Measurements from ENCODE around the gene GPR183.

The GPR183 gene

DNA sequence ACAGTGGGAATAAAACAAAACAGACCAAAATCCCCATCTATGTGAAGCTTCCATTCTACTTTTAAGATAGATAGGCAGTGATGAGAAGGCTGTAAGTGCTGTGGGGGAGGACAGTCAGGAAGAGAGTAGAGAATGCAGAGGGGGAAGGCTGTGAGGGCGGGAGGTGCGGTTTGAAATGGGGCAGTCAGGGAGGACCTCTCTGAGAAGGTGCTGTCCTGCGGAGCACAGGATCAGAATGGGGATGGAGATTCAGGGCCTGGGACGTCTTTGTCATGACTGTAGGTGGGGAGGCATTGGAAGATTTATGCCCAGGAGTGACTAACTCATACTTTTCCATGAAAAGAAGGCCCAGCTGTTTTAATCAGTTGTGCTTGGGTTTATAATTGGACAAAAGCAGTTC is 3.9 kb upstream of the GPR183 start:
- DNase-seq, result no peak

DNA sequence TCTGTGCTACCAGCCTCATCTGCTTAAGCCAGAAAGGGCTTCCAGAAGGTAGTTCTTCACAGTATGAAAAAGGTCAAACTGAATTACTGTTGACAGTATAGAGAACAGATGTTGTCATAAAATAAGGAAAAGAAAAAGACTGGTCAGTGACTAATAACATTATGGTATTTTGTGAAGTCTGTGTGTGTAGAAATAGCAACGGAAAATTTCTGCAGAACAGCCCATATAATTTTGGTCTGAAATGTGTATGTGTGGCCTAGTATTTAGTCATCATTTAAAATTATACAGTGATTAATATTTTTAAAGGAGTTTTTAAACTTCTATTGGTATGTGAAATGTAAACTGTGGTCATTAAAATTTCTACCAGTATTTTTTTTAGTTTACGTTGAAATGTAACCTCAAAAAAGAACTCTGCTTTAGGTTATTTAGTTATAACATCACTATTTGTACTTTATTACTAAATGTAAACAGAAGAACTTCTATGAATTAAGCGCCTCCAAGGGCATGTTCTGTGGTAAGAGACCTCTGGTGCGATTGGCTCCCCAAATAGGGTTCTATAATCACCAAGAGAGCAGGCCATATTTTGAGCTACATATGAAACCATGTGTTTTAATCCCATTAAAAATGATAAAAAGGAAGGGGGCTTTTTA is 3.3 kb upstream of the GPR183 start:
- no peak for DNase-seq

DNA sequence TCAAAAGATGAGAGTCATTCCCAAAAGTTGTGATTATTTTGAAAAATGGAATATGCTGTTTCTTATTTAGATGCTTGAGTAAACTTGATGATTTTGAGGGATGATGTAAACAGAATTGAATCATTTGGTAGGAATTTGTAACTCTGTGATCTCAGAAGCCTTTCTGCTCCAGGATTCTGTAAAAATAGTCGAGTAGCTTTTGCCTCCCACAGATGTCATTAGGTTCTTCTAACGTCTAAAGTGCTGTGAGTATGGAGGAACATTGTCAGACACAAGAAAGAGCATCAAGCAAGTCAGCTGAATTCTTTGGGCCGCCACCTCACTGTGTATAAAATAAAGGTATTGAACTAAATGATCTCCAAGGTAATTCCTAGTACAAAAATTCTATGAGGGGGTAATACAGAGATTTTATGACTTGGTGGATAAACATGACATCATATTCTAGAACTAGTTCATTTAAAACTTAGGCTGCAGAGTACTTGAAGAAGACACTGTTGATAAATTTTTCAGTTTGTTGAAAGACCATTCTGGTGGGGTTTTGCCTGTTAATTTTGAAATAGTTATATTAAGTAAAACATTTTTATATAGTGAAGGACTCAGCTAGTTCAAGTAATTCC is 1.4 kb upstream of the GPR183 start:
- DNase-seq, result no peak

DNA sequence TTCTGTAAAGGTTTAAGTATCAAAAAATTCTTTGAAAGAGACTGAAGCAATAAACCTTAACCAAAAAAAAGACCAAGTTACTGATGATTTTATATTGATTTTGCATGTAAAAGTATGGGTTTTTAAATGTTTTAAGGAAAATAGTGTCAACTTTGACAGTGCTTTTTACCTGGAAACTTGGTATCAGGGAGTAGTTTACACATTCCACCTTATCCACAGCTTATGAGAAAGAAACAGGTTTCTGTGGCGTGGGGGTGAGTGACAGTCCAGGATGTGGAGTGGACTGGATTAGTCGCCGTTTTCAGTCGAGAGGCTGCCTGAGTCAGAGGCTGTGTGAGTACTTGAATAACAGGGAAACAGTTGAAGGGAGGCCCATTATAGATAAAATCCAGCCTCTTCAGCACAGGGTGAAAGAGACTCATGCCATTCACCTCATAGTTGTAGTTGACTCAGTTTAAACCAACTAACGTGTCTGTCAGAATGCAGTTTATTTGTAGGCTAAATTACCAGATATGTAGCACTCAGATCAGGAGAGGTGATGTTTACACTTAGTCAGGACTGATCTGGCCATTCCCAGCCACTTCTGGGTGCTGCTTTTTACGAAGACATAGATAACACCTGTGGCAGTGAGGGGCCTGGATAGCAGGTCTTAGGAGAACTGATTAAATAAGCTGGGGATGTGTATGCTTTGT is 595 bp upstream of the GPR183 start:
- DNase-seq, result peak; percentile 82

DNA sequence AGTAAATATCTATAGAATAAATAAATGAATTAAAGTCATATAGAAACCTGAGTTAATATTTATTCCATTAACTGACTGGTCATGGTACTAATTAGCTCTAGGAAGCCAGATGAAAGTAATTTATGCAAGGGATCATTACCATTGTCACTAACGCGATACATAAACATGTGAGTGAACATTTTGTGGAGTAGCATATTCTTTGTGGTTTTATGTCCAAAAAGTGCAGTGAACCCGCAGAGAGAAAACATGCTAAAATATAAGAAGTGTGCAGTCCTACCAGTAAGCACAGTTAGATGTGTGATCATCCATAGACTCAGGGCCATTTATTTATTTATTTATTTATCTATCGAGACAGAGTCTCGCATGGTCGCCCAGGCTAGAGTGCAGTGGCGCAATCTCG is 1.6 kb downstream of the GPR183 start:
- DNase-seq, result no peak

DNA sequence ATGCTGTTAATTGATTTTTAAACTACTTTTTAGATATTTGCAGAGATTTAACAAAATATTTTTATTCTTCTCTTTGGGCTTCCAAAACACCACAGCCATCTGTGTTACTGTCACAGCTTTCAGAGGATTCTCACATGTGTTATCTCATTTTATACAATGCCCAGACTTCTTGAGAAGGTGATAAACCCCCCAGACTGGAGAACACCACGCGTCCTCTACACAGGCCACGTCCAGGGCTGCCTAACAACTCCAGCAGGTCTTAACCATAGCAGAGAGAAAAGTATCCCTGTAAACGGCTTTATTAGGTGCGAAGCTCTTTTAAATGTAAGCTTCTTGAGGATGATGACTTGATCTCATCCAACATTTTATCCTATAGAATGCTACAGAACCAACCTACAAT is 2.0 kb downstream of the GPR183 start:
- no peak for DNase-seq

DNA sequence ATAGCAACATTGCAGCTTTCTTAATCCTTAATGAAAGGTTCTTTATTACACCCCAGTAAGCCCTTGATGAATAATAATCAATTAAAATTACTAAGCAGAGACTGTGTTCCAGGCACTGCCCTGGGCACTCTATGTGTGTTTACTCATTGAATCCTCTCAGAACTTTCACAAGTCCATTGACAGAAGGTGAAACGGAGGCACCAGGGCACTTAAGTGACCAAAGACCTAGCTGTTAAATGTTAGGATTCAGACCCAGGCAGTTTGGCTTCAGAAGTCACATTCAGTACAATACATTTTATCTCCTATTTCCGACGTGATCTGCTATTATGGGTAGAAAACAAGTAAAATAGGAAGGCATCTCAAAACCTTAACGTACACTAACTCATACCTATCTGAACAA is 2.7 kb downstream of the GPR183 start:
- no peak for DNase-seq

DNA sequence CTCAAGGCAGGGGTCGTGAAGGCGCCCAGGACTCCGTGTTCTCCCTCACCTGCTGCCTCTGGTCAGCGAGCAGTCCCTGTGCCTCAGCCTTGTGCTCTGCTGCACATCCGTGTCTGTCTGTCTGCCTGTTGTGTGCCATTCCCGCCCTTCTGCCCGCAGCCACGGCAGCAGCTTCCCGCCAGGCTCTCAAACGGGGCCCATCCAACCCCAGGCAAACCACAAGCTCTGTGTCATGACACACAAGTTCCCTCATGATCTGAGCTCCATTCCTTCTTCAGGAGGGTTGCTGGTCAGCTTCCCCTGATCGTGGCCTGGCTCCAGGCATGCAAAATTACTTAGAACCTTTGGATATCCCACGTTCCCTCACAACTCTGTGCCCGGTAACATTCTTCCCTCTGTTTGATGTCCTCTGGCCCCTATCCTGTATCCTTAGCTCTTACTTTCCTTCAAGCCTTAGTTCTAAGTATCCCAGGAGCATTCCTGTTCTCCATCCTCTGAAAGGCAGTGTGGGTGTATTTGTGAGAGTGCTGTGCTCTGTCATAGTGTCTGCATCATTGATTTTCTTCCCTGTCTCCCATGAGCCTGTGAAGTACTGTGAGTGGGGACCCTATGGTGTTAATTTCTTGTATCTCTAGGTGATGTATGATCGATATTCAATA is 3.2 kb downstream of the GPR183 start:
- peak; percentile 54 for DNase-seq

DNA sequence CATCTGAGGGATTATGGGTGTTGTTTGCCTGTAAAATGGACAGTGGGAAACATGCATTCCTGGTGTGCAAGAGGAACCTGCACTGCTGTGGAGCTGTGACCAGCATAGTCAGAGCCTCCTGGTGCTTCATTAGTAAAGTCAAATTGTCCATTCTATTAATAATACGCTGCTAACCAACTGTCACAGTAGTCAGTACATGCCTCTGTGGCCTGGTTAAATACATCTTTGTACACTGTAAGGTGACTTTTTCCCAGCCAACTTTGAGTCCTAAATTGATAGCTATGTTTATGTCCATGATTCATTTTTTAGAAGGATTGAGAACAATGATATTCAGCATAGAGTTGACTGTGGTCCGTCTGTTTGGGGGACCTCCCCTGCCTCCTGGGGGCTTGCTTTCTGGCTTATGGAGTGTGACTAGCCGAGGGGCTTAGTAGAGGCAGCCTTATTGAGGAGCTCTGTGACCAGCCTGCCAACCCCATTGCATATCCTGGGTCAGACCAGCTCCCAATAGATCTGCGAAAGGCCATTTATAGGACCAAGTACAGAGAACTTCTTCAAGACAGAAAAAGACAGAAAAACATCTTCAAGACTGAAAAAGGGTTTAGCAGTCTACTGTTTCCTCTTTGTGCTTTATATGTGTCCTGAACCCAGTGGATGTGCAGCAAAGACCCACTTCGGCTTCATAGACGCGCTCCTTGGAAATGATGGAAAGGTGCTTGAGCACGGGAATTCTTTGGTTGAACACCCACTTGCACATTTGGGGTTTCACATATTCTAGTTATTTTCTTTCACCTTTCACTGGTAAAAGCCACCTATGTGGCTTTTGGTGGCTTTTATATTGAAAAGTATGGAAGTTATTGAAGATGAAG is 4.3 kb downstream of the GPR183 start:
- no peak for DNase-seq

DNA sequence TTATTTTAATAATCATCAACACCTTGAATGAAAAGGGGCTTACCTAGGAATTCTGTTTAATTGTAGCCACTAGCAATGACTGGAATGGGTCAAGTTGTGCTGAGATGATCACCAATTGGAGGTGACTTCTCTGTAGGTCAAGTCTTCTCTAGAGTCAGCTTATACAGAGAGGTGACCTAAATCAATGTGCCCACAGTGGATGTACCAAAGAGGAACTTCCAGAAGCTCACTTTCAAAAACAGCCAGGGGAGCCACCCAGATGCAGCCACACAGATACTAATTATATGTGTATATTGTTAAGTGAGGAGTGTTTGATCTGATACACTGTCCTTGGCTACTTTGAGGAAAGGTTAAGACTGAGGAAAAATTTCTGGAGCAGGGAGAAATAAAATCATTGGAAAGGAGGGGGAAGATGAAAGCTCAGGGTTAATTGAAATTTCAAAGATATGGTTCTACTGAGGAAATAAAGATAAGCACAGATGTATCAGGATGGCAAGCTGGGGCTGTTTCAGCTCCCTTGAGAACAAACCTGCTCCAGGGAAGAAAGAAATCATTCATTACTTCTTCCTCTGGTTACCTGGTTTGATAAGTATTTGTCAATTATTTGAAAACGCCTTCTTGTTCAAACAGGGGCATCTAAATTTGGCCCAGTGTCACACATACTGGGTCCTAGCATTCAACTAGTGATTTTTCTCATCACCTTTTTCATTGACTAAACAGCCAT is 5.1 kb downstream of the GPR183 start:
- no peak for DNase-seq

DNA sequence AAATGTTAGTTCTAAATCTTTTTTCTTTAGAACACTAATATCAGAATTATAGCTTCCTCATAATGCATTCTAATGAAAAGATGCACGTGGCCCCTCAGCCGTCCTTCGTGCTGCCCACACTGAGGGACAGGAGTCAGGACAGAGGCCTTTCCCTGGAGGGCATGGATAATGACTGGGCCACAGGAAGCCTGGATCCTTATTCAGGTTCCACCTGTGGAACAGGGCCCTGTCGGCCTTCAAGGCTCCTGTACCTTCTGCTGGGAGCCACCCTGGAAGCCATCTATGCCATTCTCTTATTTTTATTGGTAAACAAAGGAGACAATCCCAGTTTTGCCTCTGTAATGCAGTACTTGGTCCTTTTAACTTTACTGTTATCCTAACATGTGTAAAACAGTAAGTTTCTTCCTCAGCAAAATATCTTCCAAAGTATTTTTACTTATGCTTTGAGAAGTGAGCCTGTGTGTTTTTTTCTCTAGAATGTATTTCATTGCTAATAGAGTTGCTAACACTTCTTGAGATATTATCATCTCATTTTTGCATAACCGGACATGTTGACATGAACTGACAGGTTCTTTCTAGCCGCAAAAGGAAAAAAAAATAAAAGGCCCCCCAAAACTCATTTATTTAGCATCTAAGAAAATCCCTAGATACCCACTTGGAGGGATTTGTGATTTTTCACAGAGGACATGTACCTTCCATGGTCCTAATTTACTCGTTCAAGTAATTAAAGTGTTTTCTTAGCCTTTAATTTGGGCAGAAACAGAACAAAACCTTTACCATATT is 6.0 kb downstream of the GPR183 start:
- no peak for DNase-seq

DNA sequence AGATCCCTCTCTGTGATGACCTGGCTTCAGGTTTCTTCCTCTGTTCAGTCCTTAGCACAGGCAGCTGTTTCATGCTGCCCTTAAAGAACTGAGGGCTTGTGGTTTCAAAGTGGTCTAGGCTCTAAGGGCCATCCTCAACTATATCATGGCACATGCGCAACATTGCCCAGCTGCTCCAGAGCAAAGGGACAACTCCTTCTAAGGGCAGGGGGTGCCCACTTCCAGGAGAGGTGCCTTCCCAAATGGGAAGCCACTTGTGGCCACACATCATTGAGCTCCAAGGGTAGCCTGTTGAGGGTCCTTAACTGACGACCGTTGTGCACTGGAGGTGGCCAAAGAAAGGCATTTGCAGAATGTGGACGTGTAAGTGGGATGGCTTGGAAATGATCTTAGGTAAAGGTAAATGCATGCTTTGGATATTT is 7.3 kb downstream of the GPR183 start:
- no peak for DNase-seq

DNA sequence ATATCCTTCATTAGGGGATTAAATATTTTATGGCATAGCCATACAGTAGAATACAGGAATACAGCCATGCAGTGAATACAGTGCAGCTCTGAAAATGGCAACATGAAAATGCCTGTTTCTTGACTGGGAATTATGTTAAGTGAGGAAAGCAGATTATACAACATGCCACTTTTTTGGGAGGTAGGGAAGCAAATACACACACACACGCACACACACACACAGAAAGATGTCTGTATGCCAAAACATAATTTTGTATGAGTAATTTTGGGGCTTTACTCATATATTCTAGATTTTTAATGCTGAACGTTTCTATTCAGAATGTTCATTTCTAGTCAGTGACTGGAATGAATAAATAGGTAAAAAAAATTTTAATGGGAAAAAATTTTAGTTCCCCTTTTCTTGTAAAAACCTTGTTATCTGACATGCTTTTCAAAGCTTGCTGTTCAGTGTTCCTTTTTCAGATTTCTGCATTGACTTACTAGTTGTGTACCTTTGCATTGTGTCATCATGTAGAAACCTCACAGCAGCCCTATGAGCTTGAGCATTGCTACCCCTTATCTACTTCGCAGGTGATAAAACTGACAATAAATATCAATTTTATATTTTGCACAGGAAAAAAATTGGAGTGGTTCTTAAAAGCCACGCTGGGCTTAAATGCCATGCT is 7.8 kb downstream of the GPR183 start:
- no peak for DNase-seq

DNA sequence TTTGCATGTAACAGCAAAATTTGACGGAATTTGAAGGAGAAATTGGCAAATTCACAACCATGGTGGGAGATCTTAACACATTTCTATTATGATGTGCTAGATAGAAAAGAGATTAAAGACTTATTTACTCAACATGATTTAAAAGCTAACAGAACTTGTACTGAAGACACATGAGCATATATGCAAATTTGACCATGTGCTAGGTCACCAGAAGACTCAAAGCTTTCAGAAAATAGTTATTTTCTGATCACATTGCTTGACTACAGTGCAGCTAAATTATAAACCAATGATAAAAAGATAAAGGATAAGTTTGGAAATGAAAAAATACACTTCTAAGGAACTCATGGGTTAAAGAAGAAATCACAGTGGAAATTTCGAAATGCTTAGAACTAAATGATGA is 9.1 kb downstream of the GPR183 start:
- DNase-seq, result no peak

DNA sequence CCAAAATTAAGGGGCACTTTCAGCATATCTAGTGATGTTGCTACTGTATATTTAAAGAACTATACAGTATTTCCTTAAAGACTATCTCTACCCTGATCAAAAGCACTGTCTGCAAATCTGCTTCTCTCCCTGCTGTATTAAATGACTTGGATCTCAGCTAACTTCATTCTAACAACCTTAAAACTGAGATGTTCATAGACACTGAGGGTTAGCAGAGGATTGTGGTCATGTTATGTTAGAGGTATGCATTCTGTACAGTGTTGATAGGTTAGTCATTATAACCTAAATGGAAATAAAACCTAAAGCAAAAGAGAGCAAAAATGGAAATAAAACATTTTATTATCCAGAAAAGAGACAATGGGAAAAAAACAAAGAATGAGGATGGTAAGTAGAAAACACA is 9.9 kb downstream of the GPR183 start:
- DNase-seq, result no peak

DNA sequence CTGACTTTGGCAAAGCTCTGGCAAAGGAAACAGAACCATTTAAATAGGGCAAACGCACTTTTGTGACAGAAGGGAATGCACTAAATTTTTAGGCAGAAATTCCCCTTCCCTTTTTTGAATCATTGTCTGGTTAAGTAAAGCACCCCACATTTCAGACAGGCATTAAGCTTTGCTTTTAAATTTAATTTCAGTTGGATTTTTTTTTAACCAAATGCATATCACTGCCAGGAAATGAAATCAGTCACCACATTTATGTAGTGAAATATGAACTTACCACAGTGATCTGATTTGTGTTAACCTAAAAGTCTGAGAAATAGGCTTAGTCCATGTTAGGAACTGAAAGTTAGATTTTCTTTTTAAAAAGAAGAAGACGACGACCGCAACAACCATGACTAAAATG is 10.8 kb downstream of the GPR183 start:
- DNase-seq, result no peak

DNA sequence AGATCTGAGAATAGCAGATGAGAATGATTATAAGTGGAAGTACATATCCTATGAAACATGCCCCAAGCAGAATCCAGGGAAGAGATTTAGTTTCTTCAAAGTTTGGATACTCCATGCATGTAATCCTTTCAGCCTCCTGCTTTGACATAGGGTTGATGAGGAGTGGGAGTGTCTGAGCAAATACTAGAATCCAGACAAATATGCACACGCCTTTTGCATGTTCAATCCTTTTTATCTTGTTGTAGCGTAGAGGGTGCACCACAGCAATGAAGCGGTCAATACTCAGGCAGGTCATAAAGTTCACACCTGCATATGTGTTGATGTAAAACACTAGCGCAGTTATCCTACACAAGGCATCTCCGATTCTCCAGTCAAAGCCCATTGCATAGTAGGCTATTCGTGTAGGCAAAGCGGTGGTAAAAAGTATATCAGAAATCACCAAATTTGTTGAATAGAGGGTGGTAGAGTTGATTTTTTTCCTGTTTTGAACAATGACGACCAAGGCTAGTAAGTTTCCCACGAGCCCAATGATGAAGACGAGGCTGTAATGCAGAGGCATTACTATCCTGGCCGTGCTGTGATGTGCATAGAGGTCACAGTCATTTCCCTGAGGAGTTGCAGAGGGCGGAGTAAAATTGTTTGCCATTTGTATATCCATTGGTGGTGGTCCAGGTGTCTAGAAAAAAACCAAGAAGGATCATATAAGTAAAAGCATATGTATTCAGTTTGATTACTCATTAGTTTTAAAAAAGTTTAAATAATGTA is 11.5 kb downstream of the GPR183 start:
- no peak for DNase-seq

DNA sequence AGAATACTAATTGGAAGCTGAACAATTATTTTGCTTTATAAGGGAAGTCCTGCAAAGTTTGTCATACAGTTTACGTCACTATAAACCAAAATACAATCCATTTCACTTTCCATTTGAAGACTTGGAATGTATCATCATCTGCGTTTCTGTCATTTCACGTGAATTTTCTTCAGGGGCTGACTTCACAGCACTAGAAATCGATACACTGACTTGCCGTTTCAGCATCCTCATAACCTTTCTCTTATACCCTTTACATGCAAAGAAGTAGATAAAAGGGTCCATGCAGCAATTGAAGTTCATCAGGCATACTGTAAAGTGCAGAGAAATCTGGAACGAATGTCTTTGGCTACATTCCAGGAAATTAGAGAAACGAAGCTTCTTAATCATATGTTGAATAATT is 12.2 kb downstream of the GPR183 start:
- no peak for DNase-seq

DNA sequence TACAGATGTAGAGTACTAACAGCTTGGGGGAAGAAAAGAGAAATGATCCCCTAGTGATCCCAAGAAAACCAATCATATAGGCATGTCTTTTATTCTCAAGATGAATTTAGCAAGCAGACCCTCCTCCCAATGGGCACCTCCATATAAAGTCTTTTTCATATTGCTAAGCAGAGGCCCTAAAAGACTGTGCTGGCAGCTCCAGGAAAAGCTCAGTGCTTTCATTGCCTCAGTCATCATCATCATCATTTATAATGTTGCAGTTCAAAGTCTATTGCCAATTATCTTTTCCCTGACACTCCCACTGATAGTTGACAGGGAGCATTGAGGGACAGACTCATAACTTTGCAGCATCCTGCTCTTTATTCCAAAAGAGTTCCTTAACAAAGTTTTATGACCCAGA is 13.0 kb downstream of the GPR183 start:
- no peak for DNase-seq

DNA sequence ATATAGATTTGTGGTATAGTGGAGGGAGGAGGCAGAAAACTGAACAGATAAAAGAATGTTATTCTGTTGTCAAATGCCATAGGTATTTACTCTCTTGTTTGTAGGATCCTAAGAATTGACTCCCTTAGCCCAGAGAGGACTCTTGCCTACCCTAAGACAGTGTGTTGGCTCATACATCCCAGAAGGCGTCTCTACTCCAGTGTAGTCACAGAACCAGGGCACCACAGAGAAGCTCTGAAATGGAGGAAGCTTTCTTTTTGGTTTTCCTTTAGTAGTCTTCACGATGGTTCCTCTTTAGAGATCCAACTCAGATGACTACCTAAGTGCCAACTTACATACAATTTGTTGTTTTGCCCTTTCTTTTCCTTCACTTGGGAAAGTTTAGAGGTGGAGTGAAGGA is 14.0 kb downstream of the GPR183 start:
- no peak for DNase-seq

Data from stimulated activated naive CD4-positive, alpha-beta T cell treated with Interleukin-2 at 50 U/mL for 16 hours (primary cell).